Chondrocyte (in vitro differentiated cells): Measurements from ENCODE around the gene SFT2D1. TPM values are rescaled to one million over a fixed set of nuclear protein-coding genes. Genes with fewer than 3 reads are reported as not detected.
A peak's percentile ranks its signal among the peaks of the same experiment; 100 is the strongest.
"Not testable (repeated sequence)": the region's sequence is repeated elsewhere in the genome, so short reads cannot be mapped to it uniquely, and the experiment has no call there.

Experiments
- DNase-seq: peaks from one replicate; pipeline ENCODE4 v3.0.0; 2021; ENCODE audit warnings: mixed read lengths, low spot score
- H3K27ac Mint-ChIP-seq: one replicate; pipeline ENCODE4 v1.8.0; 2021; ENCODE audit warnings: mild to moderate bottlenecking, moderate library complexity, mixed read lengths; ENCODE audit not compliant: unreplicated experiment
- H3K27me3 Mint-ChIP-seq: 2 replicates; pipeline ENCODE4 v1.8.0; 2021; ENCODE audit warnings: low read depth, mixed read lengths
- H3K36me3 Mint-ChIP-seq: 2 replicates; pipeline ENCODE4 v1.8.0; 2021; ENCODE audit warnings: low read depth, mixed read lengths
- H3K4me1 Mint-ChIP-seq: 2 replicates; pipeline ENCODE4 v1.8.0; 2021; ENCODE audit warnings: low read depth, mild to moderate bottlenecking, mixed read lengths
- H3K4me3 Mint-ChIP-seq: one replicate; pipeline ENCODE4 v1.8.0; 2021; ENCODE audit warnings: mild to moderate bottlenecking, moderate library complexity, mixed read lengths; ENCODE audit not compliant: unreplicated experiment
- H3K9me3 Mint-ChIP-seq: 2 replicates; pipeline ENCODE4 v1.8.0; 2021; ENCODE audit warnings: low read depth, mixed read lengths
- total RNA-seq: library from RNA; stranded (reverse); gene quantifications from 3 replicates; pipeline ENCODE4 v1.2.1, GENCODE V29; 2021
- TF ChIP-seq, protein P1 (sequence below): fragments of 200-600 bp; sonication (generic); IDR thresholded peaks from 2 replicates; pipeline ENCODE4 v1.5.0; 2021; ENCODE audit warnings: antibody characterized with exemption, mild to moderate bottlenecking, moderate library complexity

SFT2D1 gene
- total RNA-seq, 1 donor from 2014 or later: 30.0 TPM

DNA sequence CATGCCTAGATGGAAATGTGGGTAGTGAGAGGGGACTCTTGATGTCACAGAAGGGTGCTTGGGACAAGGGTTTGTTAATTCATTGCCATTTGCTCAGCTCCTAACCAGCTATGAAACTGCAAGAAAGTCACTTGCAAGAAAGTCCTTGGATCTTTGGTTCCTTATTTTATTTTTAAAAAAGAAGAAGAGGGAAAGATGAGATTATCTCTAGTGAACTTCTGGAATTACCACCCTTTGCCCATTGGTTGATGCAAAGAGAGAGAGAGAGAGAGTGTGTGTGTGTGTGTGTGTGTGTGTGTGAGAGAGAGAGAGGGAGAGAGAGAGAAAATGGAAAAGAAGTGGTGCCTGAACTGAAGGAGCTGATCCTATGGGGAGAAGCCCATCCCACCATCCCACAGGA, 4.6 kb upstream of the SFT2D1 start:
- peaks cover 11% of the 10 kb centered on the region for H3K4me1 Mint-ChIP-seq
- H3K36me3 Mint-ChIP-seq: peaks cover 2% of the 10 kb centered on the region
- no peak overlapping the region for H3K4me3 Mint-ChIP-seq
- H3K27me3 Mint-ChIP-seq: peaks cover 5% of the 10 kb centered on the region
- no peak overlapping the region for H3K27ac Mint-ChIP-seq
- no peak for DNase-seq
- TF ChIP-seq, protein P1, sequence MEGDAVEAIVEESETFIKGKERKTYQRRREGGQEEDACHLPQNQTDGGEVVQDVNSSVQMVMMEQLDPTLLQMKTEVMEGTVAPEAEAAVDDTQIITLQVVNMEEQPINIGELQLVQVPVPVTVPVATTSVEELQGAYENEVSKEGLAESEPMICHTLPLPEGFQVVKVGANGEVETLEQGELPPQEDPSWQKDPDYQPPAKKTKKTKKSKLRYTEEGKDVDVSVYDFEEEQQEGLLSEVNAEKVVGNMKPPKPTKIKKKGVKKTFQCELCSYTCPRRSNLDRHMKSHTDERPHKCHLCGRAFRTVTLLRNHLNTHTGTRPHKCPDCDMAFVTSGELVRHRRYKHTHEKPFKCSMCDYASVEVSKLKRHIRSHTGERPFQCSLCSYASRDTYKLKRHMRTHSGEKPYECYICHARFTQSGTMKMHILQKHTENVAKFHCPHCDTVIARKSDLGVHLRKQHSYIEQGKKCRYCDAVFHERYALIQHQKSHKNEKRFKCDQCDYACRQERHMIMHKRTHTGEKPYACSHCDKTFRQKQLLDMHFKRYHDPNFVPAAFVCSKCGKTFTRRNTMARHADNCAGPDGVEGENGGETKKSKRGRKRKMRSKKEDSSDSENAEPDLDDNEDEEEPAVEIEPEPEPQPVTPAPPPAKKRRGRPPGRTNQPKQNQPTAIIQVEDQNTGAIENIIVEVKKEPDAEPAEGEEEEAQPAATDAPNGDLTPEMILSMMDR: no peak
- H3K9me3 Mint-ChIP-seq: peaks cover 22% of the 10 kb centered on the region

GRCh38 chr6:166346449-166346848, 4.1 kb upstream of the SFT2D1 start:
- H3K4me3 Mint-ChIP-seq: no peak overlapping the region
- TF ChIP-seq, protein P1: no peak
- peaks cover 2% of the 10 kb centered on the region for H3K36me3 Mint-ChIP-seq
- peaks cover 5% of the 10 kb centered on the region for H3K27me3 Mint-ChIP-seq
- no peak for DNase-seq
- peaks cover 19% of the 10 kb centered on the region for H3K9me3 Mint-ChIP-seq
- no peak overlapping the region for H3K27ac Mint-ChIP-seq
- H3K4me1 Mint-ChIP-seq: peaks cover 16% of the 10 kb centered on the region

DNA sequence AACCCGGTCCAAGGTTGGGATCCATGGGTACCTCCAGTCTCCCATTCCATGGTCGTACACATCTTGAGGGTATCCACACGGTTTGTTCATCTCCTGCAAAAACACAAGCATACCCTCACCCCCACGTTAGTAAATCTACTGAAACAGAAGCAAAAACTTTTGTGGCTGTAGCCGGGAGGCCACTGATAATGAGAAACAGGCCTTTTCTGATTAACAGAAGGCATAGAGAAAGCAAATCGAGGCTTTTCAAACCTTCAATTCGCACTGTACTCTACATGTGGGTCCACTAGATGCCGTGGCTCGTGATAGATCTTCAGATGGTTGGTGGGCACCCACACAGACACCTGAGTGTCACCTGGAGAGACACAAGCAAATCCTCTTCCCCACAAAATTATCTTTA, 3.3 kb upstream of the SFT2D1 start:
- not testable (repeated sequence) for H3K4me3 Mint-ChIP-seq, H3K27ac Mint-ChIP-seq, DNase-seq, H3K36me3 Mint-ChIP-seq, H3K27me3 Mint-ChIP-seq
- Mint-ChIP-seq H3K4me1 (peaks cover 19% of the 10 kb centered on the region), H3K9me3 (peaks cover 15% of the 10 kb centered on the region)

- peaks cover 19% of the 10 kb centered on the region for H3K4me1 Mint-ChIP-seq
- not testable (repeated sequence) for H3K4me3 Mint-ChIP-seq, H3K27me3 Mint-ChIP-seq, H3K27ac Mint-ChIP-seq, H3K36me3 Mint-ChIP-seq, DNase-seq
- peaks cover 10% of the 10 kb centered on the region for H3K9me3 Mint-ChIP-seq
Measured at GRCh38 chr6:166344921-166345320, 2.6 kb upstream of the SFT2D1 start.

- H3K36me3 Mint-ChIP-seq: no peaks in the 10 kb centered on the region
- peaks cover 19% of the 10 kb centered on the region for H3K4me1 Mint-ChIP-seq
- peaks cover 3% of the 10 kb centered on the region for H3K9me3 Mint-ChIP-seq
- no peak overlapping the region for H3K4me3 Mint-ChIP-seq
- H3K27ac Mint-ChIP-seq: no peak overlapping the region
- peaks cover 3% of the 10 kb centered on the region for H3K27me3 Mint-ChIP-seq
- no peak for DNase-seq
- TF ChIP-seq, protein P1: no peak
Measured at GRCh38 chr6:166344240-166344639, 1.9 kb upstream of the SFT2D1 start.

DNA sequence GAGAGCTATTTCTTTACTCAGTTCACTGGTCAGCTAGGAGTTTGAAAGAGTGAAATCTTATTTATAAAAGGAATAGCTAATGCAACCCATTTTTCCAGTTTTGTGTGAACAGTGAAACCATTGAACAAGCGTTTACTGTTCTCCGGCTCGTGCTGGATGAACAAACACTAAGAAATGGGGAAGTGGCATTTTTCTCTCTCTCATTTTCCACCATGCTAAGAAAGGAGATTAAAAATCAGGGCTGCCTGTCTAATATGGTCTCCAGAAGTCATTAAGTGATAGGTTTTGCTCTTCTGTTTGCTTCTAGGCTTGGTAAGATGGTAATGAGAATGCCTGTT, 774 bp upstream of the SFT2D1 start:
- no peak for DNase-seq
- Mint-ChIP-seq H3K27ac (no peak overlapping the region), H3K4me1 (peaks cover 22% of the 10 kb centered on the region), H3K27me3 (peaks cover 3% of the 10 kb centered on the region), H3K4me3 (peak overlapping the region; percentile 86), H3K36me3 (no peaks in the 10 kb centered on the region), H3K9me3 (no peaks in the 10 kb centered on the region)
- TF ChIP-seq, protein P1: no peak
